Chondrocyte (in vitro differentiated cells): ENCODE measurements around the gene NAV2. TPM values are rescaled to one million over a fixed set of nuclear protein-coding genes. Genes with fewer than 3 reads are reported as not detected.

Experiments
- DNase-seq: peaks from one replicate; pipeline ENCODE4 v3.0.0; 2021; ENCODE audit warnings: mixed read lengths, low spot score
- H3K27ac Mint-ChIP-seq: one replicate; pipeline ENCODE4 v1.8.0; 2021; ENCODE audit warnings: mild to moderate bottlenecking, moderate library complexity, mixed read lengths; ENCODE audit not compliant: unreplicated experiment
- H3K27me3 Mint-ChIP-seq: 2 replicates; pipeline ENCODE4 v1.8.0; 2021; ENCODE audit warnings: low read depth, mixed read lengths
- H3K36me3 Mint-ChIP-seq: 2 replicates; pipeline ENCODE4 v1.8.0; 2021; ENCODE audit warnings: low read depth, mixed read lengths
- H3K4me1 Mint-ChIP-seq: 2 replicates; pipeline ENCODE4 v1.8.0; 2021; ENCODE audit warnings: low read depth, mild to moderate bottlenecking, mixed read lengths
- H3K4me3 Mint-ChIP-seq: one replicate; pipeline ENCODE4 v1.8.0; 2021; ENCODE audit warnings: mild to moderate bottlenecking, moderate library complexity, mixed read lengths; ENCODE audit not compliant: unreplicated experiment
- H3K9me3 Mint-ChIP-seq: 2 replicates; pipeline ENCODE4 v1.8.0; 2021; ENCODE audit warnings: low read depth, mixed read lengths
- total RNA-seq: library from RNA; stranded (reverse); gene quantifications from 3 replicates; pipeline ENCODE4 v1.2.1, GENCODE V29; 2021
- TF ChIP-seq, protein P1 (sequence below): fragments of 200-600 bp; sonication (generic); IDR thresholded peaks from 2 replicates; pipeline ENCODE4 v1.5.0; 2021; ENCODE audit warnings: antibody characterized with exemption, mild to moderate bottlenecking, moderate library complexity

Gene NAV2
- total RNA-seq, 1 donor from 2014 or later = 87.0 TPM

GRCh38 chr11:19816817-19817216, 104.2 kb downstream of the NAV2 start:
- TF ChIP-seq, protein P1, sequence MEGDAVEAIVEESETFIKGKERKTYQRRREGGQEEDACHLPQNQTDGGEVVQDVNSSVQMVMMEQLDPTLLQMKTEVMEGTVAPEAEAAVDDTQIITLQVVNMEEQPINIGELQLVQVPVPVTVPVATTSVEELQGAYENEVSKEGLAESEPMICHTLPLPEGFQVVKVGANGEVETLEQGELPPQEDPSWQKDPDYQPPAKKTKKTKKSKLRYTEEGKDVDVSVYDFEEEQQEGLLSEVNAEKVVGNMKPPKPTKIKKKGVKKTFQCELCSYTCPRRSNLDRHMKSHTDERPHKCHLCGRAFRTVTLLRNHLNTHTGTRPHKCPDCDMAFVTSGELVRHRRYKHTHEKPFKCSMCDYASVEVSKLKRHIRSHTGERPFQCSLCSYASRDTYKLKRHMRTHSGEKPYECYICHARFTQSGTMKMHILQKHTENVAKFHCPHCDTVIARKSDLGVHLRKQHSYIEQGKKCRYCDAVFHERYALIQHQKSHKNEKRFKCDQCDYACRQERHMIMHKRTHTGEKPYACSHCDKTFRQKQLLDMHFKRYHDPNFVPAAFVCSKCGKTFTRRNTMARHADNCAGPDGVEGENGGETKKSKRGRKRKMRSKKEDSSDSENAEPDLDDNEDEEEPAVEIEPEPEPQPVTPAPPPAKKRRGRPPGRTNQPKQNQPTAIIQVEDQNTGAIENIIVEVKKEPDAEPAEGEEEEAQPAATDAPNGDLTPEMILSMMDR = no peak
- Mint-ChIP-seq H3K27me3 (no peaks in the 10 kb centered on the region), H3K27ac (no peak overlapping the region), H3K36me3 (peaks cover 2% of the 10 kb centered on the region), H3K4me1 (peaks cover 40% of the 10 kb centered on the region), H3K4me3 (no peak overlapping the region), H3K9me3 (no peaks in the 10 kb centered on the region)
- DNase-seq = no peak

GRCh38 chr11:19817265-19817851, 104.7 kb downstream of the NAV2 start:
- Mint-ChIP-seq H3K27me3 (no peaks in the 10 kb centered on the region), H3K4me1 (peaks cover 40% of the 10 kb centered on the region), H3K27ac (no peak overlapping the region), H3K4me3 (no peak overlapping the region), H3K9me3 (no peaks in the 10 kb centered on the region), H3K36me3 (peaks cover 2% of the 10 kb centered on the region)
- TF ChIP-seq, protein P1 = no peak
- no peak for DNase-seq

DNA sequence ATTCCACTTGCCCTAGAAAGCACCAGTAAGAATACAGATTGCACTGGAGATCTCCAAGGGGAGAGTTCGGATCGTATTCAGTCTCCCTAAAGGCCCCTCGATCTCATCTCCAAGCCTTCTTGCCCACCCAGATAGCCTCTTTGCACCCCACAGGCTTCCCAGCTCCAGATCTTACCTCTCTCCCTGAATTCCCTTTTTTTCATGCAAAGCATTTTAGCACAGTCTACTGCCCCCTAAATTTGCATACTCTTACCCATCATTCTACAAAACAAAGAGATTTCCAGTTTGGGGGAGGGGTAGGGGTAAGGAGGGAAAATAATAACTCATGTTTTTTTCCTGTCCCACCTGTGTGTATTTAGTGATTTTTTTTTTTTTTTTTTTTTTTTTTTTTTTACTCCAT, 105.2 kb downstream of the NAV2 start:
- no peak for DNase-seq
- H3K9me3 Mint-ChIP-seq = no peaks in the 10 kb centered on the region
- H3K4me3 Mint-ChIP-seq = no peak overlapping the region
- peaks cover 40% of the 10 kb centered on the region for H3K4me1 Mint-ChIP-seq
- peaks cover 2% of the 10 kb centered on the region for H3K36me3 Mint-ChIP-seq
- no peaks in the 10 kb centered on the region for H3K27me3 Mint-ChIP-seq
- TF ChIP-seq, protein P1 = no peak
- H3K27ac Mint-ChIP-seq = no peak overlapping the region

GRCh38 chr11:19818619-19819018, 106.0 kb downstream of the NAV2 start:
- Mint-ChIP-seq H3K4me3 (no peak overlapping the region), H3K27me3 (no peaks in the 10 kb centered on the region), H3K9me3 (no peaks in the 10 kb centered on the region), H3K36me3 (peaks cover 2% of the 10 kb centered on the region), H3K27ac (no peak overlapping the region), H3K4me1 (peaks cover 35% of the 10 kb centered on the region)
- DNase-seq = no peak
- TF ChIP-seq, protein P1 = no peak

DNA sequence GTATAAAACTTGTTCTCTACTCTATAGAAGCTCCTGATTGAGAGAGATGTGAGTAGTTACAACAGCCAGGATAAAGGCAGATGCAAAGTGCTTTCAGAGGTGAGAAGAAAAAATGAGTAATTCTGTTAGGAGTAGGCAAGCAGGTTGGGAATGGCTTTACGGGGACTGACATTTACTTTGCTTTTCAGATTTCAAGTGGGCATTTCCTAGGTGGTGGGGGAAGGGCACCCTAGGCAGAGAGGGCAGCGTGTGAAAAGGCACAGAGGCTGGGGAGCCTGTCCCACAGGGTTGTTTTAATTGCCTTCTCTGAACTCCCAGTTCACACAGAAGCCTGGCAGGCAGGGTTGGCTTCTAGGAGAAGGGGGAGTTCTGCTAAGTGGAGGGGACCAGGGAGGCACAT, 106.5 kb downstream of the NAV2 start:
- Mint-ChIP-seq H3K9me3 (no peaks in the 10 kb centered on the region), H3K4me1 (peaks cover 35% of the 10 kb centered on the region), H3K4me3 (no peak overlapping the region), H3K27ac (no peak overlapping the region), H3K36me3 (peaks cover 2% of the 10 kb centered on the region), H3K27me3 (no peaks in the 10 kb centered on the region)
- TF ChIP-seq, protein P1 = no peak
- DNase-seq = no peak
